K562 (cell line): ENCODE measurements around the gene IFRD1.

ENCODE experiments used
- ATF3 ChIP-seq, 2 experiments: fragments of 450-650 bp in 1 of 2; sonication (generic) in 1 of 2; formaldehyde crosslinking in 1 of 2; IDR thresholded peaks in 1 of 2; conservative IDR thresholded peaks in 1 of 2; 2 replicates each; pipeline versions ENCODE4 v1.6.1 to v1.8.1; 2016 to 2023; ENCODE audit warnings: mild to moderate bottlenecking in 2 of 2, moderate library complexity in 2 of 2, inconsistent platforms in 1 of 2, missing genetic modification reagents in 1 of 2
- CBX5 ChIP-seq: IDR thresholded peaks from 2 replicates; pipeline ENCODE4 v1.6.1; 2014; ENCODE audit warnings: low read depth, borderline replicate concordance
- CTCF ChIP-seq, 3 experiments: IDR thresholded peaks in 2 of 3; conservative IDR thresholded peaks in 1 of 3; 2 replicates each; pipeline ENCODE4 v1.5.1; 2011 to 2012; ENCODE audit warnings: low read length in 3 of 3, mild to moderate bottlenecking in 3 of 3, control low read depth in 2 of 3, improper control_type of control experiment in 1 of 3, inconsistent platforms in 1 of 3, low read depth in 1 of 3, mixed read lengths in 1 of 3, moderate library complexity in 1 of 3; ENCODE audit not compliant: insufficient read depth in 2 of 3
- MBD2 ChIP-seq: sonication (generic); IDR thresholded peaks from 2 replicates; pipeline ENCODE4 v1.6.1; 2016; ENCODE audit warnings: low read depth, borderline replicate concordance
- PHF20 ChIP-seq: fragments of 450-650 bp; IDR thresholded peaks from 2 replicates; pipeline ENCODE4 v1.6.1; 2018; ENCODE audit not compliant: partially characterized antibody
- POLR2A ChIP-seq: fragments of 450-650 bp; conservative IDR thresholded peaks from 2 replicates; pipeline ENCODE4 v1.6.1; 2016
- SMC3 ChIP-seq: conservative IDR thresholded peaks from 2 replicates; pipeline ENCODE4 v1.6.1; 2011; ENCODE audit warnings: low read depth, low read length, improper control_type of control experiment; ENCODE audit not compliant: insufficient read depth
- SOX6 ChIP-seq: fragments of 450-650 bp; IDR thresholded peaks from 2 replicates; pipeline ENCODE4 v1.6.1; 2014; ENCODE audit warnings: mild to moderate bottlenecking
- ZBTB40 ChIP-seq, 2 experiments: fragments of 450-650 bp in 1 of 2; sonication (generic) in 1 of 2; formaldehyde crosslinking in 1 of 2; IDR thresholded peaks; 2 replicates each; pipeline versions ENCODE4 v1.7.1 to v1.9.0; 2016 to 2022; ENCODE audit warnings: inconsistent platforms in 1 of 2, mild to moderate bottlenecking in 1 of 2, missing genetic modification reagents in 1 of 2
- TF ChIP-seq, protein P1 (sequence below): fragments of 150-350 bp; conservative IDR thresholded peaks from 2 replicates; pipeline ENCODE4 v1.6.1; 2014; ENCODE audit warnings: low read length

- TF ChIP-seq CTCF (IDR thresholded peaks at IDR 0.05 in 2 of 3, conservative IDR thresholded peaks at IDR 0.05 in 1 of 3; ENCODE audit: insufficient read depth in 2 of 3, low read depth in 1 of 3, low read length in 3 of 3) (no peak), ZBTB40 (IDR thresholded peaks at IDR 0.05) (no peak), ZBTB40 (CRISPR knock-in tag; IDR thresholded peaks at IDR 0.05) (no peak), CBX5 (no peak), MBD2 (no peak), SOX6 (no peak), POLR2A (no peak), PHF20 (no peak), ATF3 (IDR thresholded peaks at IDR 0.05) (no peak), ATF3 (CRISPR knock-in tag; conservative IDR thresholded peaks at IDR 0.05) (no peak), SMC3 (no peak)
- TF ChIP-seq, protein P1, sequence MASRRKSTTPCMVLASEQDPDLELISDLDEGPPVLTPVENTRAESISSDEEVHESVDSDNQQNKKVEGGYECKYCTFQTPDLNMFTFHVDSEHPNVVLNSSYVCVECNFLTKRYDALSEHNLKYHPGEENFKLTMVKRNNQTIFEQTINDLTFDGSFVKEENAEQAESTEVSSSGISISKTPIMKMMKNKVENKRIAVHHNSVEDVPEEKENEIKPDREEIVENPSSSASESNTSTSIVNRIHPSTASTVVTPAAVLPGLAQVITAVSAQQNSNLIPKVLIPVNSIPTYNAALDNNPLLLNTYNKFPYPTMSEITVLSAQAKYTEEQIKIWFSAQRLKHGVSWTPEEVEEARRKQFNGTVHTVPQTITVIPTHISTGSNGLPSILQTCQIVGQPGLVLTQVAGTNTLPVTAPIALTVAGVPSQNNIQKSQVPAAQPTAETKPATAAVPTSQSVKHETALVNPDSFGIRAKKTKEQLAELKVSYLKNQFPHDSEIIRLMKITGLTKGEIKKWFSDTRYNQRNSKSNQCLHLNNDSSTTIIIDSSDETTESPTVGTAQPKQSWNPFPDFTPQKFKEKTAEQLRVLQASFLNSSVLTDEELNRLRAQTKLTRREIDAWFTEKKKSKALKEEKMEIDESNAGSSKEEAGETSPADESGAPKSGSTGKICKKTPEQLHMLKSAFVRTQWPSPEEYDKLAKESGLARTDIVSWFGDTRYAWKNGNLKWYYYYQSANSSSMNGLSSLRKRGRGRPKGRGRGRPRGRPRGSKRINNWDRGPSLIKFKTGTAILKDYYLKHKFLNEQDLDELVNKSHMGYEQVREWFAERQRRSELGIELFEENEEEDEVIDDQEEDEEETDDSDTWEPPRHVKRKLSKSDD: no peak
Observed at GRCh38 chr7:112428715-112429114, 21.5 kb upstream of the IFRD1 start.
